ENCODE results near the gene MUSTN1.

MUSTN1 gene

GRCh38 chr3:52816654-52817053 lies 18.2 kb downstream of the MUSTN1 start:
- no peak for DNase-seq (ENCODE audit: low spot score)
- TF ChIP-seq CTCF (IDR thresholded peaks at IDR 0.05; ENCODE audit: extremely low read depth, insufficient read depth, missing control alignments) = no peak
- in situ Hi-C loops (cut with MboI; ENCODE audit: low pct_unique_long_range_greater_than_20kb, low sequenced_read_pairs, unreplicated experiment) = no loop called here

- in situ Hi-C loops (cut with MboI; ENCODE audit: low pct_unique_long_range_greater_than_20kb, low sequenced_read_pairs, unreplicated experiment) = no loop called here
- TF ChIP-seq CTCF (IDR thresholded peaks at IDR 0.05; ENCODE audit: extremely low read depth, insufficient read depth, missing control alignments) = no peak
- DNase-seq (ENCODE audit: low spot score) = no peak
Measured at GRCh38 chr3:52816199-52816598, 18.6 kb downstream of the MUSTN1 start.

- in situ Hi-C loops (cut with MboI; ENCODE audit: low pct_unique_long_range_greater_than_20kb, low sequenced_read_pairs, unreplicated experiment) = no loop called here
- no peak for DNase-seq (ENCODE audit: low spot score)
- TF ChIP-seq CTCF (IDR thresholded peaks at IDR 0.05; ENCODE audit: extremely low read depth, insufficient read depth, missing control alignments) = no peak
Measured at GRCh38 chr3:52813810-52814209, 21.0 kb downstream of the MUSTN1 start.

- no peak for TF ChIP-seq CTCF (IDR thresholded peaks at IDR 0.05; ENCODE audit: extremely low read depth, insufficient read depth, missing control alignments)
- in situ Hi-C loops (cut with MboI; ENCODE audit: low pct_unique_long_range_greater_than_20kb, low sequenced_read_pairs, unreplicated experiment) = no loop called here
- no peak for DNase-seq (ENCODE audit: low spot score)
Measured at GRCh38 chr3:52811452-52812011, 23.3 kb downstream of the MUSTN1 start.

- DNase-seq (ENCODE audit: low spot score) = no peak
- TF ChIP-seq CTCF (IDR thresholded peaks at IDR 0.05; ENCODE audit: extremely low read depth, insufficient read depth, missing control alignments) = no peak
- in situ Hi-C loops (cut with MboI; ENCODE audit: low pct_unique_long_range_greater_than_20kb, low sequenced_read_pairs, unreplicated experiment) = no loop called here
Measured at GRCh38 chr3:52810923-52811322, 23.9 kb downstream of the MUSTN1 start.

- DNase-seq (ENCODE audit: low spot score) = no peak
- TF ChIP-seq CTCF (IDR thresholded peaks at IDR 0.05; ENCODE audit: extremely low read depth, insufficient read depth, missing control alignments) = no peak
- in situ Hi-C loops (cut with MboI; ENCODE audit: low pct_unique_long_range_greater_than_20kb, low sequenced_read_pairs, unreplicated experiment) = no loop called here
Measured at GRCh38 chr3:52809662-52810377, 25.0 kb downstream of the MUSTN1 start.
